ENCODE data around the gene LGALS1.
A peak's percentile ranks its signal among the peaks of the same experiment; 100 is the strongest.

The LGALS1 gene

GRCh38 chr22:37674951-37675929, at the start of gene LGALS1:
Gene LGALS1 (plus strand): TSS chr22:37675636. CDS start chr22:37675703, 67 bp downstream.
- DNase-seq (ENCODE audit: low read depth), result peak; percentile 50

GRCh38 chr22:37625737-37626136, 49.7 kb upstream of the LGALS1 start:
- DNase-seq (ENCODE audit: low read depth), result no peak

- DNase-seq (ENCODE audit: low read depth), result no peak
Observed at GRCh38 chr22:37626144-37626543, 49.3 kb upstream of the LGALS1 start.

GRCh38 chr22:37626556-37627075, 48.8 kb upstream of the LGALS1 start:
- DNase-seq (ENCODE audit: low read depth), result no peak

- no peak for DNase-seq (ENCODE audit: low read depth)
Observed at GRCh38 chr22:37627121-37627520, 48.3 kb upstream of the LGALS1 start.

GRCh38 chr22:37627545-37627944, 47.9 kb upstream of the LGALS1 start:
- DNase-seq (ENCODE audit: low read depth), result peak; percentile 30

- no peak for DNase-seq (ENCODE audit: low read depth)
Observed at GRCh38 chr22:37628830-37629229, 46.6 kb upstream of the LGALS1 start.

- DNase-seq (ENCODE audit: low read depth), result no peak
Observed at GRCh38 chr22:37629928-37630327, 45.5 kb upstream of the LGALS1 start.

GRCh38 chr22:37630839-37631435, 44.5 kb upstream of the LGALS1 start:
- no peak for DNase-seq (ENCODE audit: low read depth)

GRCh38 chr22:37631448-37632173, 43.8 kb upstream of the LGALS1 start:
- no peak for DNase-seq (ENCODE audit: low read depth)

- DNase-seq (ENCODE audit: low read depth), result no peak
Observed at GRCh38 chr22:37632174-37633088, 43.0 kb upstream of the LGALS1 start.

- no peak for DNase-seq (ENCODE audit: low read depth)
Observed at GRCh38 chr22:37633089-37633624, 42.3 kb upstream of the LGALS1 start.

- peak; percentile 40 for DNase-seq (ENCODE audit: low read depth)
Observed at GRCh38 chr22:37633625-37634416, 41.6 kb upstream of the LGALS1 start.

GRCh38 chr22:37634417-37634924, 41.0 kb upstream of the LGALS1 start:
- DNase-seq (ENCODE audit: low read depth), result no peak

GRCh38 chr22:37635157-37635556, 40.3 kb upstream of the LGALS1 start:
- DNase-seq (ENCODE audit: low read depth), result no peak

- no peak for DNase-seq (ENCODE audit: low read depth)
Observed at GRCh38 chr22:37636186-37636948, 39.1 kb upstream of the LGALS1 start.

GRCh38 chr22:37636949-37637273, 38.5 kb upstream of the LGALS1 start:
- DNase-seq (ENCODE audit: low read depth), result no peak

- DNase-seq (ENCODE audit: low read depth), result no peak
Observed at GRCh38 chr22:37638391-37639069, 36.9 kb upstream of the LGALS1 start.
